COLO668 (cell line): ENCODE data around the gene MREG.
"Not testable (repeated sequence)": the region's sequence is repeated elsewhere in the genome, so short reads cannot be mapped to it uniquely, and the experiment has no call there.

Experiments used
- DNase-seq: peaks from one replicate; lab custom pipeline; 2025; ENCODE audit not compliant: unreplicated experiment; lab: John Stamatoyannopoulos, UW

MREG gene

GRCh38 chr2:215965532-215966165 is 47.7 kb downstream of the MREG start:
- no peak for DNase-seq

DNA sequence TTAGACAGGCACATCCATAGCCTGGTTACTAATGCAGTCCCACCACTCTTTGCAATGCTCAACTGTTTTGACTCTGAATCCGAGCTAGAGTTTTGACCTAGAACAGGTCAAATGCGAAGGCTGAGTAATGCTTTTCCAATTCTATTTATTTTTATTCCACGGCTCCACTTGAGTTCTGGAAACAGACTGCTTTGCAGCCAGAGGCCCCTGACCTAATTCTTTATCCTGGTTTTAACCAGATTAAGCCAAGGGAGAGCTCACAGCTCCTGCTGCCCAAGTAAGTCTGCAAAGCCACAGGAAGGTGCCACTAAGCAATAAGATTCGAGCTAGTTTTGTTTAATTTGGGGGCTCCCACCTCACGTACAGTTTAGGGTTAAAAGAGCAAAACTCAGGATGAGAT is 51.4 kb downstream of the MREG start:
- no peak for DNase-seq

DNA sequence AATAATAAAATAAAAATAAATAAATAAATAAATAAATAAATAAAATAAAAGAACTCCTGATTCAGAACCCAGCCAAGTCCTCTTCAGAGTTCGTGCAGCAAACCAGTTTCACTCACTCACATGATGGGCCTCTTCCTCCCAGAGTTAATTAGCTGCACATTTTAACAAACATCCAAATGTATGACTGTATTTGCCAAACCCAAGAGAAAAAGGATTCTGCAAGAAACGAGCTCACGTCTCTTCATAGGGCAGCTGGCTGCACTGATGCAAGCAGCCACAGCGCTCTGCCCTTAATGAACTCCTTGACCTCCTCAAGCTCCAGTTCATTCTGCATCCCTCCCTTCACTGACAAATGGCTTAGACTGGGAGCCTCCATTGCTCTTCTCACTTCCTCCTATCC is 55.1 kb downstream of the MREG start:
- no peak for DNase-seq

- DNase-seq: not testable (repeated sequence)
These were observed 55.8 kb downstream of the MREG start for GRCh38 chr2:215957354-215958122.

DNA sequence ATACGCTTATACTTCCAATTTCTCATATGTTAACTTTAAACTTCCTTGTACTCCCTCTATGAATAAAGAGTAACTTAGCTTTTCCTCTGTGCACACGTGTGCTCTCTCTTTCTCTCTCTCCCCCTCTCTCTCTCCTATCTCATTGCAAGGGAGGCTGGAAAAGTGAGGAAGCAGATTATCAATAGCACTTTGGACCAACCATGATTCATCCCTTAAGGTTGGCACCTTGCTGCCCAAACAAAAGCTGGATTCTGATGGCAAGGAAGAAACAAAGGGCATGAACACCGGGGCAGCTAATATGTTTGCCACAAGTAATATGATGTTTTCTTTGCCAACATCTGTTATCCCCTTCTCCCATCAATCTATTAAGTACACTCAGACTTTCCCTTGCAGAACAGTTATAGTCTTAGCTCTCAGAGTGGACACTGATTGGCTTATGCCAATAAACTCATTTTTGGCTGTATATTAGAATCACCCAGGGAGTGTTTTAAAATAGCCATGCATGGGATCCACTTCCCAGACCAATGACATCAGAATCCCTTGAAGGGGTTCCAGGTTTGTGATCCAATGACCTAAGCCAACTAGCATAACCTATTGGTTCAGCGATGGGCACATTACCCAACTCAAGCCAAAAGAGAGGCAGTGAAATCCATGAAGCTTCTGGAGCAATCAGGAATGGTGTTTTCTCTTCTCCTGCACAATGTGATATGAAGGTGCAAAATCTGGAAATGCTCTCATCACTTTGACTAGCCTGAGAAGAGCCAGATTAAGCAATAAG is 60.3 kb downstream of the MREG start:
- no peak for DNase-seq

- no peak for DNase-seq
These were observed 61.8 kb downstream of the MREG start for GRCh38 chr2:215951558-215951957.

DNA sequence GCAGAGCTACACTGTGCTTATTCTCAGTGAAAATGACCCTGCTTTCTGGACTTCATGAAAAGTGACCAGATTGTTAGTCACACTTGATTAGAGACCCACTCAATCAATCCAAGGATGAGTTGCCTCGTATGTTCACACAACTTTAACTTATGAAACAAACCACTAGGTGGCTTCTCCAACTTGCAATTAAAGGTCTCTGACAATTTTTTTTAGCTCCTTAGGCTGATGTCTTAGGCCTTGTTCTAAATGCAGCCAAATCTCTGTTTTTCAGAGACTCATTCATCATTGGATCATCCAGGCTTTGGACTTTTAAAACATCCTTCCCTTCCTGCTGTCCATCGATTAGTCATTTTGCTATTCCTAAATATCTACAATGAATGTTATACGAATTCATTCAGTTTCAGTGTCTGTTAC is 63.4 kb downstream of the MREG start:
- no peak for DNase-seq

DNA sequence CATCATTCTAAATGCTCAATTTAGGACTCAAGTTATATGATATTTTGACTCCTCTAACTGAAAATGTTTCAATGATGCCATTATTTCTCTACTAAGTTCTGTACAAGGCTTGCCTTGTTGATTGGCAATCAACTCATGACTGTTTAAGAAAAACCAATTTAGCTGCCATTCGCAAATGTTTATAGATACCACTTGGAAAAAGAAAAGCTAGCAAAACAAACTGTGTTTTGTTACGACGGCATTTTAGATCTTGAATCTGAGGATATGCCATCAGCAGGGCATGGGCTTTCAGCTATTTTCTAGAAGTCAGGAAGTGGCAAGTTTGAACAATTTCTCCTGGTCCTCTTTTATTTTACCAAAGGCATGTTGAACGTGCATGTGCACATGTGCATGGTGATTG is 65.3 kb downstream of the MREG start:
- DNase-seq: no peak

- DNase-seq: no peak
These were observed 66.8 kb downstream of the MREG start for GRCh38 chr2:215946586-215946985.

GRCh38 chr2:215942194-215942593 is 71.2 kb downstream of the MREG start:
- DNase-seq: no peak

GRCh38 chr2:215941726-215942125 is 71.6 kb downstream of the MREG start:
- no peak for DNase-seq

DNA sequence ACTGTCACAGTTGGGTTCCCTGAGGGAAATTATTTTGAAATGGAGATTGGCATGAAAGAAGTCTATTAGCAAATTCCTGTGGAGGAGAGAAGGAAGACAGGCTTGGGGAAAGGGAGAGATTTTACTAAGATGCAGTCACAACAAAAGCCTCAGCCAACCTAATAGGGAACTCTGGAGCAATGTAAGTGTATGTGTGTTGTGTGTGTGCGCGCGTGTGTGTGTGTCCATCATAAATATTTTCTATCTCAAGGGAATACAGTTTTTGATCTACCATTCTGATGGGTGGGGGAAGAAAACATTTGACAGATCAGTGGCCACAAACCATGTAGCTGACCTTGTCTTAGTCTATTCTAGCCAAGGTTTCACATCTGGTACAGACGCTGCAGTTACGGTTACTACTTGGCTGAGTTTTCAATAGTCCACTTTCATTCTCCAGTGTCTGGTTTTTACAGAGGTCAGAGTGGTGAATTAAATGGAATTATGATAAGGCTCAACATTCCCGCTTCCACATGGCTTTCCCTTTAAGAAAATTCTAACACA is 72.6 kb downstream of the MREG start:
- no peak for DNase-seq

GRCh38 chr2:215937190-215937589 is 76.2 kb downstream of the MREG start:
- DNase-seq: no peak

- no peak for DNase-seq
These were observed 80.2 kb downstream of the MREG start for GRCh38 chr2:215933151-215933550.

DNA sequence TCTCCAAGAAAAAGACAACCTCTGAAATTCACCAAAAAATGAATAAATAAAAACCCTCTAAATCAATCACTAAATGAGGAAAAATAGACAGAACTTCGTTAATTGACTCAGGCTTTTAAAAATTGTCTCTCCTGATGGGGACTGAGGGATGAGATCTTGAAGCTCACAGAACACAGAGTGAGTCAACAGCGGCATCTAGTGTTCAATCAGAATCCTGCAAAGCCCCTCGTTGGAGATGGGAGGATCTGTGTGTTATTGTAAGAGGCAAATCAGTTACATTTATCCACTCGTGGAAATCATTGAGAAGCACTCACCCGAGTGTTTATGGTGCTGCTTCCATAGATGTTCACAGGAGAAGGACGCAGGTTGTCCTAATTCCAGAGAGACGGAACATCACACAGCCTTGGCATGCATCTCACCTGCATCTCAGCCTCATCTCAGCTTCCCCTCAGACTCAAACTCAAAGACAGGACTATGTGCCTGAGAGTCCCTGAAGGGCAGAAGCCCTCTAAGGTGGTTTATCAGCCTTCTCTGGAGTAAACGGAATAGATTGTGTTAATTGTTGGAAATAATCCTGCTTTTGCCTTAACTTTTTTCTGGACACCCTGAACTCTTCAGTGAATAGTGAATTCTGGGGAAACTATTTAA is 82.0 kb downstream of the MREG start:
- DNase-seq: peak; percentile 67

GRCh38 chr2:215930505-215931253 is 82.7 kb downstream of the MREG start:
- DNase-seq: no peak

GRCh38 chr2:215929602-215930335 is 83.6 kb downstream of the MREG start:
- DNase-seq: no peak

DNA sequence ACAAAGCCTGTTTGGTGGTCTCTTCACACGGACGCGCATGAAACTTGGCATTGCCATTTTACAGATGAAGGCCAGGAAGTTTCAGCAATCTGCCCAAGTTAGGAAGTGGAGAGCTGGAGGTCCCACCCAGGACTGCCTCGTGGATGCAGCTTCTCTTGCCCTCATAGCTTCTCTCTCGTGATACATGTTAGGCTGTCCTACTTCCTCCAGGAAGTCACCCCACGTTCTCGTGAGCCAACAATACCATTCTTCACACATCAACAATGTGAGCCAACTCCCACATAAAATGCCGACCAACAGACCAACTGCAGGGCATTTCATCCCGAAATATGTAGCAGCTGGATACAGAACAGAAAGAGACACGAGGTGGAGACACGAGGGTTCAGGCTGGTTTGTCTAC is 85.3 kb downstream of the MREG start:
- DNase-seq: no peak

GRCh38 chr2:215926992-215927391 is 86.4 kb downstream of the MREG start:
- DNase-seq: not testable (repeated sequence)

DNA sequence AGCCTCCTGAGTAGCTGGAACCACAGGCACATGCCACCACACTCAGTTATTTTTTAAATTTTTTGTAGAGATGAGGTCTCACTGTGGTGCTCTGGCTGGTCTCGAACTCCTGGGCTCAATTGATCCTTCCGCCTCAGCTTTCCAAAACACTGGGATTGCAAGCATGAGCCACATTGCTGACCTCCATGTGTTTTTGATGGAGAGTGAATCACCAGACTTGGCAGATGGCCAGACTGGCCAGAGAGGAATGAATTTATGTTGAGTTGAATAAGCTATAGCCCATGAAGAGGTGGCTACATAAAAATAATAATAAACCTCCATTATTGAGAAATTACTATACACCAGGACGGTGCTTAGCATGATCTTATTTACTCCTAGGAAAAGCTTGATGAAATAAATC is 91.5 kb downstream of the MREG start:
- peak; percentile 67 for DNase-seq
